PFSK-1 (cell line): Measurements from ENCODE around the gene SLC16A8.

Source experiments
- POLR2AphosphoS5 ChIP-seq: IDR thresholded peaks from 2 replicates; pipeline ENCODE4 v1.6.1; 2012; ENCODE audit warnings: low read depth, mild to moderate bottlenecking, control low read depth, low read length, moderate library complexity
- SIN3A ChIP-seq: IDR thresholded peaks from 2 replicates; pipeline ENCODE4 v1.6.1; 2012; ENCODE audit warnings: mild to moderate bottlenecking, low read length, moderate library complexity, borderline replicate concordance; ENCODE audit not compliant: insufficient read depth
- TF ChIP-seq, protein P1 (sequence below), 2 experiments: IDR thresholded peaks; 2 replicates each; pipeline versions ENCODE4 v1.6.1 to v1.8.0; 2011 to 2012; ENCODE audit warnings: low read depth in 2 of 2, low read length in 2 of 2, control low read depth in 1 of 2, inconsistent platforms in 1 of 2, mild to moderate bottlenecking in 1 of 2, moderate library complexity in 1 of 2; ENCODE audit not compliant: insufficient read depth in 1 of 2

DNA sequence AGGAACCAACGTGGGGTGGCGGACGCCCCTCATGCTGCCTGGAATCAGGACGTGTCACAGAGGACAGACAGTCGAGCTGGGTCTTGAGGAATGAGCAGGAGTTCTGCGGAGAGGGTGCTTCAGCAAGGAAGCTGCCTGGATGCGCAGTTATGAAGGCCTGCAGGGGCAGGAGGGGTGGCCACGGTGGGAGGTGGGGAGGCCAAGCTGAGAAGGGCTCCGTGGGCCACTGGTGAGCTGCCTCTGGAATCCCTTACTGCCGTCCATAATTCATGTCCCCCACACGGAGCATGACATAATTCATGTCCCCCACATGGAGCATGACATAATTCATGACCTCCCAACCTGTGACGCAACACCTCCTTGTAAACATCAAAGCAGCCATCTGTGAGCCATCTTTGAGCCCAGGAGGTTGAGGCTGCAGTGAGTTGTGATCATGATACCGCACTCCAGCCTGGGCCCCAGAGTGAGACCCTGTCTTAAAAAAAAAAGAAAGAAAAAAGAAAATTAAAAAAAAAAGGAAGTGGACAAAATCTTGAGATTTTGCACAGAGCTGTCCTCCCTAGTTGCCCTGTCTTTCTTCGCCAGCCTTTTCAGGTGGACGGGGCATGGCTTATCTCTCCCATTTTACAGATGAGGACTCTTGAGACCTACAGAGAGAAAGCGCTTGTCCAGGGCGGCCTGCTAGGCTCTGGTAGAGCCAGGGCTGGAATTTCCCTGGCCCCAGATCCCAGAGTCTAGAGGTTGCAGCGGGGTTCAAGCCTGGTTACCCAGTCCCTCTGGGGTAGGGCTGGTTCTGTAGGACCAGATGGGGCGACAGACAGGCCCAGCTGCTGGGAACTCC is 51.1 kb downstream of the SLC16A8 start:
- TF ChIP-seq, protein P1, sequence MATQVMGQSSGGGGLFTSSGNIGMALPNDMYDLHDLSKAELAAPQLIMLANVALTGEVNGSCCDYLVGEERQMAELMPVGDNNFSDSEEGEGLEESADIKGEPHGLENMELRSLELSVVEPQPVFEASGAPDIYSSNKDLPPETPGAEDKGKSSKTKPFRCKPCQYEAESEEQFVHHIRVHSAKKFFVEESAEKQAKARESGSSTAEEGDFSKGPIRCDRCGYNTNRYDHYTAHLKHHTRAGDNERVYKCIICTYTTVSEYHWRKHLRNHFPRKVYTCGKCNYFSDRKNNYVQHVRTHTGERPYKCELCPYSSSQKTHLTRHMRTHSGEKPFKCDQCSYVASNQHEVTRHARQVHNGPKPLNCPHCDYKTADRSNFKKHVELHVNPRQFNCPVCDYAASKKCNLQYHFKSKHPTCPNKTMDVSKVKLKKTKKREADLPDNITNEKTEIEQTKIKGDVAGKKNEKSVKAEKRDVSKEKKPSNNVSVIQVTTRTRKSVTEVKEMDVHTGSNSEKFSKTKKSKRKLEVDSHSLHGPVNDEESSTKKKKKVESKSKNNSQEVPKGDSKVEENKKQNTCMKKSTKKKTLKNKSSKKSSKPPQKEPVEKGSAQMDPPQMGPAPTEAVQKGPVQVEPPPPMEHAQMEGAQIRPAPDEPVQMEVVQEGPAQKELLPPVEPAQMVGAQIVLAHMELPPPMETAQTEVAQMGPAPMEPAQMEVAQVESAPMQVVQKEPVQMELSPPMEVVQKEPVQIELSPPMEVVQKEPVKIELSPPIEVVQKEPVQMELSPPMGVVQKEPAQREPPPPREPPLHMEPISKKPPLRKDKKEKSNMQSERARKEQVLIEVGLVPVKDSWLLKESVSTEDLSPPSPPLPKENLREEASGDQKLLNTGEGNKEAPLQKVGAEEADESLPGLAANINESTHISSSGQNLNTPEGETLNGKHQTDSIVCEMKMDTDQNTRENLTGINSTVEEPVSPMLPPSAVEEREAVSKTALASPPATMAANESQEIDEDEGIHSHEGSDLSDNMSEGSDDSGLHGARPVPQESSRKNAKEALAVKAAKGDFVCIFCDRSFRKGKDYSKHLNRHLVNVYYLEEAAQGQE (IDR thresholded peaks at IDR 0.05; ENCODE audit: insufficient read depth in 1 of 2, low read depth in 2 of 2, low read length in 2 of 2), result no peak
- TF ChIP-seq SIN3A (no peak), POLR2AphosphoS5 (no peak)
